SK-N-MC (cell line): ENCODE results near the gene TNNT3.

Experiments used
- EZH2 ChIP-seq: fragments of 200-600 bp; sonication (generic); IDR thresholded peaks from one replicate; pipeline ENCODE4 v1.6.1; 2017; ENCODE audit warnings: antibody characterized with exemption
- POLR2AphosphoS5 ChIP-seq: IDR thresholded peaks from 2 replicates; pipeline ENCODE4 v1.6.1; 2012; ENCODE audit warnings: mild to moderate bottlenecking, low read depth, low read length, borderline replicate concordance

GRCh38 chr11:1892558-1892957, 26.9 kb upstream of the TNNT3 start:
- TF ChIP-seq EZH2, result no peak
- no peak for TF ChIP-seq POLR2AphosphoS5
